Tibial nerve (tissue), 4 donors: ENCODE data around the gene IFITM5. TPM values are rescaled to one million over a fixed set of nuclear protein-coding genes. Genes with fewer than 3 reads are reported as not detected.

Experiments used
- DNase-seq, 2 donors: peaks; one replicate each; pipeline ENCODE4 v3.0.0-alpha.2; 2019; ENCODE audit warnings: low spot score in 2 of 2
- H3K27ac ChIP-seq, 4 donors: fragments of 200-600 bp; sonication (generic) in 3 of 4; one replicate each; pipeline ENCODE4 v1.5.1; 2017 to 2019; ENCODE audit warnings: mild to moderate bottlenecking in 1 of 4
- H3K27me3 ChIP-seq, 2 donors: fragments of 200-600 bp; sonication (generic) in 1 of 2; one replicate each; pipeline versions ENCODE4 v1.5.1 to v1.6.0; 2017 to 2019
- H3K36me3 ChIP-seq, 3 donors: fragments of 200-600 bp; sonication (generic); one replicate each; pipeline ENCODE4 v1.5.1; 2018 to 2019
- H3K4me1 ChIP-seq, 4 donors: fragments of 200-600 bp; sonication (generic) in 3 of 4; one replicate each; pipeline ENCODE4 v1.5.1; 2017 to 2019
- H3K4me3 ChIP-seq, 4 donors: fragments of 200-600 bp; sonication (generic) in 3 of 4; one replicate each; pipeline ENCODE4 v1.5.1; 2017 to 2019; ENCODE audit warnings: mild to moderate bottlenecking in 1 of 4, moderate library complexity in 1 of 4
- H3K9me3 ChIP-seq, 4 donors: fragments of 200-600 bp; sonication (generic) in 3 of 4; one replicate each; pipeline ENCODE4 v1.5.1; 2017 to 2019
- CTCF ChIP-seq, 5 experiments: fragments of 200-600 bp in 3 of 5; fragments of 450-650 bp in 2 of 5; sonication (generic) in 3 of 5; IDR thresholded peaks; one replicate each; pipeline ENCODE4 v1.5.1; 2016 to 2019; ENCODE audit warnings: antibody characterized with exemption in 5 of 5, mild to moderate bottlenecking in 3 of 5, moderate library complexity in 2 of 5
- EP300 ChIP-seq, 2 donors: sonication (generic); formaldehyde crosslinking; IDR thresholded peaks; one replicate each; pipeline ENCODE4 v1.6.1; 2017; ENCODE audit warnings: antibody characterized with exemption in 2 of 2, mild to moderate bottlenecking in 1 of 2
- POLR2A ChIP-seq, 2 donors: fragments of 450-650 bp; IDR thresholded peaks; one replicate each; pipeline ENCODE4 v1.6.1; 2017; ENCODE audit warnings: antibody characterized with exemption in 2 of 2, mild to moderate bottlenecking in 2 of 2, moderate library complexity in 2 of 2
- WGBS, 2 donors: methylation state at CpG; one replicate each; pipeline ENCODE4 v1.1.5; 2018; 5-methylcytosine and 5-hydroxymethylcytosine counted together
- total RNA-seq, 4 donors: library from RNA; depleted of rRNA; stranded (reverse); fragments of >200 nt; gene quantifications; one replicate each; pipeline ENCODE4 v1.1.0, GENCODE V29; 2016

The IFITM5 gene
- total RNA-seq, 4 donors from 2014 or later: not detected

DNA sequence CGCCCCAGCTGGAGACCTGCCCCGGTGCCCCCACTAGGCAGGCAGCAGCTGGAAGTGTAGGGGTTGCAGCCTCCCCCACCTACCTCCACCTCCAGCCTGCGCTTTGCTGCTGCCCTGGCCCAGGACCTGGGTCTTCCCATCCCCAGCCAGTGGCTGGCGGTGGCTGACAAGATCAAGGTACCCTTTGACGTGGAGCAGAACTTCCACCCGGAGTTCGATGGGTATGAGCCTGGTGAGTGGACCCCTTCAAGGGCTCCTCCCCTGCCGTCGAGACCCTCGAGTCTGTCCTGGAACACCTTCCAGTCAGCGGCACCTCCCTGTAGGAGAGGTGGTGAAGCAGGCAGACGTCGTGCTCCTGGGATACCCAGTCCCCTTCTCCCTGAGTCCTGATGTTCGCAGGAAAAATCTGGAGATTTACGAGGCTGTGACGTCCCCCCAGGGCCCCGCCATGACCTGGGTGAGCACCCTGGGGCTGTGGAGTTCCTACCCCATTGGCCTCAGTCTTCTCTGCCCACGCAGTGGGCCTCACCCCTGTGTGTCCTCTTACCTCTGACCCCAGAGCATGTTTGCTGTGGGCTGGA lies 6.0 kb downstream of the IFITM5 start:
- 82 to 83% methylated on average over 16 to 18 of the region's 18 CpGs for WGBS, 2 donors
- H3K27ac ChIP-seq: no peak overlapping the region
- no peak for DNase-seq
- no peaks in the 10 kb centered on the region for H3K9me3 ChIP-seq
- peaks cover 0 to 49% (median 0%) of the 10 kb centered on the region in 3 donors for H3K36me3 ChIP-seq
- H3K4me3 ChIP-seq: no peak overlapping the region
- no peaks in the 10 kb centered on the region for H3K27me3 ChIP-seq
- H3K4me1 ChIP-seq: peaks cover 0 to 33% (median 15%) of the 10 kb centered on the region in 4 donors
- no peak for TF ChIP-seq POLR2A (IDR thresholded peaks at IDR 0.05)
- TF ChIP-seq EP300 (IDR thresholded peaks at IDR 0.05): no peak
- TF ChIP-seq CTCF (IDR thresholded peaks at IDR 0.05): no peak

GRCh38 chr11:292211-293121 lies 6.9 kb downstream of the IFITM5 start:
- TF ChIP-seq CTCF (IDR thresholded peaks at IDR 0.05) (no peak), POLR2A (IDR thresholded peaks at IDR 0.05) (no peak), EP300 (IDR thresholded peaks at IDR 0.05) (no peak)
- no peaks in the 10 kb centered on the region for H3K9me3 ChIP-seq
- DNase-seq: no peak
- H3K4me1 ChIP-seq: peaks cover 0 to 31% (median 17%) of the 10 kb centered on the region in 4 donors
- WGBS, 2 donors: 91% methylated on average over 21 to 26 of the region's 29 CpGs
- H3K4me3 ChIP-seq: no peak overlapping the region
- no peak overlapping the region for H3K27ac ChIP-seq
- peaks cover 0 to 49% (median 0%) of the 10 kb centered on the region in 3 donors for H3K36me3 ChIP-seq
- H3K27me3 ChIP-seq: no peaks in the 10 kb centered on the region

DNA sequence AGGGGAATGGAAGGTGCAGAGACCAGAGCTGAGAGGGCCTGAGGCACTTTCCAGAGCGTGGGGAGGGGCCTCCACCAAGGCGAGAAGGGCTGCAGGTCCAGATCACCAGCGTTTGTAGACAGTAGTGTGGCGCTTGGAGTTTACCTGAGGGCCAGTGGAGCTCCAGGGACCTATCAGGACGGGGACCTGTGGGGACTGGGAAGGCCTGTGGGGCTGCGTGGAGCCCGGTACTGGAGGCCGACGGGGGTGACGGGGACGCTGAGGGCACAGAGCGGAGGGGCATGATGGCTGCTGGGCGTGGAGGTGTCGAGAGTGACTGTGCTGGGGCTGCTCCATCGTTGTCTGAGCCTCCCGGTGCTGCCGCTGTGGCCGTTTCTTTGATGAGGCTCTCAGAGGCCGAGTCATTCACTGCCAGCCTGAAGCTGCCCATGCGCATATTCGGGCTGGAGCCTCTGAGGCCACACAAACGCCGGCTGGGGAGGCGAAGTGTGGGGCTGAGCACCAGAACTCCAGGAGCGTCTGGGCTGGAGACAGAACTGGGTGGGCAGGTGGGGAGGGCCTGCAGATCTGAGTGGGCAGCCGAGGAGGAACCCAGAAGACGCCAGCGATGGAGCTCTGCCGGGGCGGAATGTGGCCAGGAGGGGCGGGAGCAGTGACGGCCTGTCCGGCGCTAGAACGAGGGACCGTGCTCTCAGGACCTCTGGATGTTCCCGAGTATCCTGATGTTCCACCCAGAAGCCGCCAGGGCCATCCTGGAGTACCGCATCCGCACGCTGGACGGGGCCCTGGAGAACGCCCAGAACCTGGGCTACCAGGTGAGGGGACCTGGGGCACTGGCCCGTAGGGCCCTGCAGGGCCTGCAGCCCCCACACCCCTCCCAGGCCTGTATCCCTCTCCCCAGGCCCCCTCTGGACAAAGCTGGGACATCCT lies 7.8 kb downstream of the IFITM5 start:
- TF ChIP-seq CTCF (IDR thresholded peaks at IDR 0.05) (no peak), POLR2A (IDR thresholded peaks at IDR 0.05) (no peak), EP300 (IDR thresholded peaks at IDR 0.05) (no peak)
- no peak for DNase-seq
- Histone ChIP-seq H3K9me3 (no peaks in the 10 kb centered on the region), H3K4me3 (no peak overlapping the region), H3K27me3 (no peaks in the 10 kb centered on the region), H3K27ac (no peak overlapping the region), H3K4me1 (peaks cover 0 to 22% (median 15%) of the 10 kb centered on the region in 4 donors), H3K36me3 (peaks cover 0 to 49% (median 0%) of the 10 kb centered on the region in 3 donors)
- 82 to 84% methylated on average over 44 of the region's 44 CpGs for WGBS, 2 donors

GRCh38 chr11:290621-291231 lies 8.6 kb downstream of the IFITM5 start:
- H3K36me3 ChIP-seq: peaks cover 0 to 46% (median 0%) of the 10 kb centered on the region in 3 donors
- no peak for TF ChIP-seq CTCF (IDR thresholded peaks at IDR 0.05)
- TF ChIP-seq EP300 (IDR thresholded peaks at IDR 0.05): no peak
- no peak for TF ChIP-seq POLR2A (IDR thresholded peaks at IDR 0.05)
- no peaks in the 10 kb centered on the region for H3K9me3 ChIP-seq
- no peak for DNase-seq
- peaks cover 0 to 4% of the 10 kb centered on the region in 2 donors for H3K27me3 ChIP-seq
- peaks cover 0 to 22% (median 15%) of the 10 kb centered on the region in 4 donors for H3K4me1 ChIP-seq
- no peak overlapping the region for H3K27ac ChIP-seq
- 80 to 84% methylated on average over 9 to 12 of the region's 13 CpGs for WGBS, 2 donors
- H3K4me3 ChIP-seq: no peak overlapping the region
